K562 (cell line): Measurements from ENCODE around the gene CD14. TPM values are rescaled to one million over a fixed set of nuclear protein-coding genes. Genes with fewer than 3 reads are reported as not detected.
A peak's percentile ranks its signal among the peaks of the same experiment; 100 is the strongest.

Experiments
- BRD4 ChIP-seq: fragments of 200-600 bp; sonication (generic); IDR thresholded peaks from 2 replicates; pipeline ENCODE4 v1.6.1; 2017; ENCODE audit warnings: inconsistent platforms
- CEBPB ChIP-seq: fragments of 450-650 bp; IDR thresholded peaks from 2 replicates; pipeline ENCODE4 v1.6.1; 2016; ENCODE audit warnings: missing genetic modification characterization, missing compliant biosample characterization
- EGR1 ChIP-seq: fragments of 450-650 bp; conservative IDR thresholded peaks from 2 replicates; pipeline ENCODE4 v1.6.1; 2017; ENCODE audit warnings: mild to moderate bottlenecking
- ETS2 ChIP-seq: IDR thresholded peaks from 2 replicates; pipeline ENCODE4 v1.6.1; 2016; ENCODE audit warnings: borderline replicate concordance, missing genetic modification characterization, mild to moderate bottlenecking, moderate library complexity, missing compliant biosample characterization; ENCODE audit not compliant: poor library complexity, severe bottlenecking
- FOXO4 ChIP-seq: fragments of 450-650 bp; formaldehyde crosslinking; IDR thresholded peaks from 2 replicates; pipeline ENCODE4 v1.4.0; 2020; ENCODE audit warnings: mild to moderate bottlenecking, moderate library complexity
- HOXB6 ChIP-seq: fragments of 250-450 bp; sonication (Bioruptor Pico); IDR thresholded peaks from 2 replicates; pipeline ENCODE4 v1.5.1; 2022; ENCODE audit warnings: mild to moderate bottlenecking, borderline replicate concordance
- NBN ChIP-seq: fragments of 450-650 bp; IDR thresholded peaks from 2 replicates; pipeline ENCODE4 v1.6.1; 2016; ENCODE audit warnings: low read depth, mild to moderate bottlenecking
- NFATC3 ChIP-seq: fragments of 450-650 bp; IDR thresholded peaks from 2 replicates; pipeline ENCODE4 v1.6.1; 2017; ENCODE audit warnings: mild to moderate bottlenecking
- NFIC ChIP-seq: fragments of 450-650 bp; IDR thresholded peaks from 2 replicates; pipeline ENCODE4 v1.6.1; 2017; ENCODE audit warnings: mild to moderate bottlenecking, inconsistent platforms
- PHF8 ChIP-seq: fragments of 200-600 bp; sonication (generic); IDR thresholded peaks from 2 replicates; pipeline ENCODE4 v1.6.1; 2012; ENCODE audit warnings: mixed run types, mild to moderate bottlenecking, inconsistent platforms, low read length, moderate library complexity, borderline replicate concordance
- PHTF2 ChIP-seq: fragments of 250-450 bp; sonication (Bioruptor Pico); IDR thresholded peaks from 2 replicates; pipeline ENCODE4 v1.5.0; 2021; ENCODE audit warnings: mild to moderate bottlenecking
- PML ChIP-seq: IDR thresholded peaks from 2 replicates; pipeline ENCODE4 v1.6.1; 2012; ENCODE audit warnings: low read length, inconsistent platforms
- POLR2AphosphoS5 ChIP-seq: IDR thresholded peaks from 2 replicates; pipeline ENCODE4 v1.6.1; 2011; ENCODE audit warnings: mild to moderate bottlenecking, low read depth, low read length, moderate library complexity; ENCODE audit not compliant: control insufficient read depth, insufficient read depth
- PRPF4 ChIP-seq: fragments of 200-400 bp; formaldehyde crosslinking; IDR thresholded peaks from one replicate; pipeline ENCODE4 v1.6.1; 2017; ENCODE audit warnings: low read length, low read depth, mild to moderate bottlenecking; ENCODE audit not compliant: insufficient read depth, poor library complexity, severe bottlenecking
- TAF7 ChIP-seq: fragments of 450-650 bp; IDR thresholded peaks from 2 replicates; pipeline ENCODE4 v1.6.1; 2016; ENCODE audit warnings: missing genetic modification characterization, missing compliant biosample characterization
- TSHZ1 ChIP-seq: fragments of 250-450 bp; sonication (Bioruptor Pico); IDR thresholded peaks from 2 replicates; pipeline ENCODE4 v1.4.0; 2020; ENCODE audit warnings: mild to moderate bottlenecking, moderate library complexity
- XRCC3 ChIP-seq: fragments of 450-650 bp; IDR thresholded peaks from 2 replicates; pipeline ENCODE4 v1.6.1; 2017; ENCODE audit warnings: mild to moderate bottlenecking, moderate library complexity
- ZKSCAN8 ChIP-seq: fragments of 200-800 bp; sonication (Bioruptor generic); IDR thresholded peaks from 2 replicates; pipeline ENCODE4 v1.6.1; 2016; ENCODE audit warnings: missing genetic modification characterization, missing compliant biosample characterization
- ZMIZ1 ChIP-seq, 2 experiments: fragments of 150-350 bp in 1 of 2; IDR thresholded peaks; 2 replicates each; pipeline ENCODE4 v1.6.1; 2012 to 2016; ENCODE audit warnings: low read depth in 2 of 2, low read length in 2 of 2, mild to moderate bottlenecking in 1 of 2, moderate library complexity in 1 of 2
- polyA plus RNA-seq, 8 experiments: library from polyadenylated mRNA; depleted of rRNA in 4 of 8; stranded (reverse) in 5 of 8; unstranded in 3 of 8; fragments of >200 nt; fragmentation: Nextera tagmentation in 2 of 8; fragmentation: Illumina TruSeq in 1 of 8; extraction: Ambion mirVana in 2 of 8; extraction: Trizol in 1 of 8; gene quantifications; 2 replicates each; pipeline versions ENCODE4 v1.2.1 to v1.2.3, GENCODE V29; 2011 to 2014; ENCODE audit warnings: inconsistent platforms in 1 of 8, missing spikeins in 1 of 8
- total RNA-seq, 7 experiments: library from RNA; depleted of rRNA in 6 of 7; stranded (reverse); fragments of >200 nt in 6 of 7; fragmentation: Illumina TruSeq in 2 of 7; extraction: Trizol in 2 of 7; gene quantifications; 2 replicates each; pipeline versions ENCODE4 v1.2.1 to v1.2.3, GENCODE V29; 2011 to 2021; ENCODE audit warnings: low replicate concordance in 1 of 7

CD14 gene
- total and polyA plus RNA-seq, 9 of the 15 experiments (the other 6 are each of a cell fraction or from before 2014, with no cell fraction given), result 0.07 to 0.47 (median 0.14) TPM; not detected in 2

- TF ChIP-seq NFIC (peak; percentile 6; the same call in 1 of the 2 replicates), TAF7 (tag) (peak; percentile 68), ETS2 (tag) (no peak), ZKSCAN8 (CRISPR knock-in tag) (no peak), ZMIZ1 (IDR thresholded peaks at IDR 0.05; ENCODE audit: low read depth in 2 of 2, low read length in 2 of 2) (no peak), PRPF4 (no peak), TSHZ1 (CRISPR knock-in tag) (no peak), CEBPB (tag) (no peak), PHF8 (peak; percentile 88; the same call in 1 of the 2 replicates), PHTF2 (CRISPR knock-in tag) (no peak), NBN (peak; percentile 92), XRCC3 (no peak), NFATC3 (no peak), BRD4 (no peak), PML (peak; percentile 15; the same call in 1 of the 2 replicates), POLR2AphosphoS5 (peak; percentile 71), HOXB6 (no peak), EGR1 (peak; percentile 87), FOXO4 (CRISPR knock-in tag) (no peak)
These were observed 31.6 kb upstream of the CD14 start, which contains the start of gene WDR55 (continued) for GRCh38 chr5:140664359-140665119.
